HepG2 (cell line): ENCODE data around the gene RNF208. TPM values are rescaled to one million over a fixed set of nuclear protein-coding genes. Genes with fewer than 3 reads are reported as not detected.

Experiments
- ARNT ChIP-seq: fragments of 450-650 bp; IDR thresholded peaks from 2 replicates; pipeline ENCODE4 v1.6.1; 2017
- ATF2 ChIP-seq: sonication (generic); formaldehyde crosslinking; IDR thresholded peaks from 2 replicates; pipeline ENCODE4 v1.4.0; 2020; ENCODE audit warnings: missing genetic modification reagents
- BRD4 ChIP-seq: sonication (generic); formaldehyde crosslinking; IDR thresholded peaks from 2 replicates; pipeline ENCODE4 v1.4.0; 2020; ENCODE audit warnings: missing genetic modification reagents
- CBX1 ChIP-seq: IDR thresholded peaks from one replicate; pipeline ENCODE4 v1.6.1; 2016; ENCODE audit warnings: antibody characterized with exemption, low read depth
- EED ChIP-seq: sonication (generic); formaldehyde crosslinking; IDR thresholded peaks from 2 replicates; pipeline ENCODE4 v1.5.0; 2020; ENCODE audit warnings: mild to moderate bottlenecking, missing genetic modification reagents
- FOXM1 ChIP-seq: sonication (generic); formaldehyde crosslinking; IDR thresholded peaks from 2 replicates; pipeline ENCODE4 v1.5.0; 2020; ENCODE audit warnings: missing genetic modification reagents
- IRF2 ChIP-seq: IDR thresholded peaks from 2 replicates; pipeline ENCODE4 v1.6.1; 2018; ENCODE audit warnings: missing genetic modification reagents, missing compliant biosample characterization
- KAT2B ChIP-seq: fragments of 150-350 bp; IDR thresholded peaks from 2 replicates; pipeline ENCODE4 v1.6.1; 2014; ENCODE audit warnings: low read depth, low read length, borderline replicate concordance
- LCORL ChIP-seq, 2 experiments: fragments of 450-650 bp in 1 of 2; sonication (generic) in 1 of 2; formaldehyde crosslinking in 1 of 2; IDR thresholded peaks; 2 replicates each; pipeline versions ENCODE4 v1.5.0 to v1.6.1; 2017 to 2020; ENCODE audit warnings: antibody characterized with exemption in 1 of 2, missing genetic modification reagents in 1 of 2
- MXD4 ChIP-seq: IDR thresholded peaks from 2 replicates; pipeline ENCODE4 v1.6.1; 2016; ENCODE audit warnings: mild to moderate bottlenecking, missing biosample characterization, missing genetic modification reagents
- NFAT5 ChIP-seq: sonication (generic); formaldehyde crosslinking; IDR thresholded peaks from 2 replicates; pipeline ENCODE4 v1.4.0; 2020; ENCODE audit warnings: missing genetic modification reagents
- POLR2A ChIP-seq, 2 experiments: IDR thresholded peaks; 2 replicates each; pipeline ENCODE4 v1.6.1; 2011; ENCODE audit warnings: low read depth in 2 of 2, low read length in 2 of 2, mild to moderate bottlenecking in 1 of 2, moderate library complexity in 1 of 2; ENCODE audit not compliant: insufficient read depth in 1 of 2
- RORA ChIP-seq: sonication (generic); formaldehyde crosslinking; IDR thresholded peaks from 2 replicates; pipeline ENCODE4 v1.5.0; 2020; ENCODE audit warnings: mild to moderate bottlenecking, missing genetic modification reagents, moderate library complexity
- SRSF4 ChIP-seq: fragments of 200-400 bp; formaldehyde crosslinking; IDR thresholded peaks from one replicate; pipeline ENCODE4 v1.6.1; 2018; ENCODE audit warnings: mild to moderate bottlenecking, low read depth, low read length, moderate library complexity; ENCODE audit not compliant: poor library complexity, severe bottlenecking
- ZBTB14 ChIP-seq: sonication (generic); formaldehyde crosslinking; IDR thresholded peaks from 2 replicates; pipeline ENCODE4 v1.4.0; 2020; ENCODE audit warnings: missing genetic modification reagents
- ZBTB7A ChIP-seq: sonication (generic); formaldehyde crosslinking; IDR thresholded peaks from 2 replicates; pipeline ENCODE4 v1.8.0; 2022; ENCODE audit warnings: mild to moderate bottlenecking, missing genetic modification reagents
- ZNF275 ChIP-seq: sonication (generic); formaldehyde crosslinking; IDR thresholded peaks from 2 replicates; pipeline ENCODE4 v1.8.0; 2022; ENCODE audit warnings: missing genetic modification reagents, mild to moderate bottlenecking, inconsistent platforms, borderline replicate concordance
- ZNF350 ChIP-seq: sonication (generic); formaldehyde crosslinking; IDR thresholded peaks from 2 replicates; pipeline ENCODE4 v1.4.0; 2020; ENCODE audit warnings: mild to moderate bottlenecking, low read depth, missing genetic modification reagents, borderline replicate concordance
- ZNF605 ChIP-seq: sonication (generic); formaldehyde crosslinking; IDR thresholded peaks from 2 replicates; pipeline ENCODE4 v1.8.0; 2022; ENCODE audit warnings: mild to moderate bottlenecking, missing genetic modification reagents
- ZNF674 ChIP-seq: sonication (generic); formaldehyde crosslinking; IDR thresholded peaks from 2 replicates; pipeline ENCODE4 v1.5.0; 2020; ENCODE audit warnings: low read depth, mild to moderate bottlenecking, missing genetic modification reagents
- ZNF775 ChIP-seq: sonication (generic); formaldehyde crosslinking; IDR thresholded peaks from 2 replicates; pipeline ENCODE4 v1.4.0; 2020; ENCODE audit warnings: missing genetic modification reagents, mild to moderate bottlenecking, moderate library complexity, borderline replicate concordance
- polyA plus RNA-seq, 8 experiments: library from polyadenylated mRNA; depleted of rRNA in 3 of 8; stranded (reverse) in 7 of 8; unstranded in 1 of 8; fragments of >200 nt; fragmentation: Illumina TruSeq in 4 of 8; extraction: Trizol in 4 of 8; gene quantifications; 2 replicates each; pipeline versions ENCODE4 v1.2.1 to v1.2.3, GENCODE V29; 2011 to 2016; ENCODE audit warnings: low read depth in 4 of 8, missing spikeins in 1 of 8, mixed read lengths in 1 of 8; ENCODE audit not compliant: insufficient read depth in 1 of 8
- total RNA-seq, 5 experiments: library from RNA; depleted of rRNA; stranded (reverse); fragments of >200 nt; fragmentation: Illumina TruSeq; extraction: Trizol; gene quantifications; 2 replicates each; pipeline ENCODE4 v1.2.3, GENCODE V29; 2016; ENCODE audit warnings: low read depth in 1 of 5

Gene RNF208
- total and polyA plus RNA-seq, 2 of the 13 experiments (the other 11 are each of a cell fraction or from before 2014, with no cell fraction given) = 1.6 to 2.1 TPM

GRCh38 chr9:137255448-137256114 lies 33.5 kb upstream of the RNF208 start (continued):
- TF ChIP-seq ZNF775 (CRISPR knock-in tag) (no peak), CBX1 (no peak), LCORL (IDR thresholded peaks at IDR 0.05) (no peak), LCORL (CRISPR knock-in tag; IDR thresholded peaks at IDR 0.05) (no peak), EED (CRISPR knock-in tag) (no peak), ZNF350 (CRISPR knock-in tag) (no peak), ZNF275 (CRISPR knock-in tag) (no peak), RORA (CRISPR knock-in tag) (no peak), ZNF674 (CRISPR knock-in tag) (no peak), ARNT (no peak), SRSF4 (no peak), BRD4 (CRISPR knock-in tag) (peak; percentile 11; the same call in 1 of the 2 replicates), FOXM1 (CRISPR knock-in tag) (no peak), MXD4 (CRISPR knock-in tag) (no peak), ATF2 (CRISPR knock-in tag) (no peak), ZNF605 (0 out of 2 replicates have a peak, but pooled peaks have one; percentile 8), ZBTB14 (CRISPR knock-in tag) (peak; percentile 4; the same call in 1 of the 2 replicates), ZBTB7A (no peak), KAT2B (no peak), NFAT5 (CRISPR knock-in tag) (0 out of 2 replicates have a peak, but pooled peaks have one; percentile 38), IRF2 (CRISPR knock-in tag) (no peak), POLR2A (IDR thresholded peaks at IDR 0.05; ENCODE audit: insufficient read depth in 1 of 2, low read depth in 2 of 2, low read length in 2 of 2) (no peak)
